OCI-LY1 (cell line): Measurements from ENCODE around the gene CLEC16A.

ENCODE experiments used
- H2AFZ ChIP-seq: fragments of 200-600 bp; sonication (generic), shearing (Covaris generic); 2 replicates; pipeline ENCODE4 v1.6.0; 2014; ENCODE audit warnings: antibody characterized with exemption, mild to moderate bottlenecking, low read length
- H3F3A ChIP-seq: fragments of 200-600 bp; sonication (generic), shearing (Covaris generic); 2 replicates; pipeline ENCODE4 v1.6.0; 2014; ENCODE audit warnings: mild to moderate bottlenecking, antibody characterized with exemption, low read length, moderate library complexity; ENCODE audit not compliant: insufficient read depth
- H3K27ac ChIP-seq: fragments of 200-600 bp; sonication (generic); 2 replicates; pipeline ENCODE4 v1.5.1; 2014; ENCODE audit warnings: low read length, mixed run types, mild to moderate bottlenecking, low read depth; ENCODE audit not compliant: poor library complexity, severe bottlenecking
- H3K27me3 ChIP-seq: fragments of 200-600 bp; sonication (generic); 2 replicates; pipeline ENCODE4 v1.6.0; 2014; ENCODE audit warnings: antibody characterized with exemption, mild to moderate bottlenecking, low read length, moderate library complexity; ENCODE audit not compliant: insufficient read depth
- H3K36me3 ChIP-seq: fragments of 200-600 bp; sonication (generic); 2 replicates; pipeline ENCODE4 v1.6.1; 2014; ENCODE audit warnings: mild to moderate bottlenecking, antibody characterized with exemption, low read length, moderate library complexity, mixed read lengths; ENCODE audit not compliant: insufficient read depth
- H3K4me1 ChIP-seq: fragments of 200-600 bp; sonication (generic); 2 replicates; pipeline ENCODE4 v1.5.1; 2014; ENCODE audit warnings: mild to moderate bottlenecking, low read length, moderate library complexity; ENCODE audit not compliant: insufficient read depth, severe bottlenecking
- H3K4me2 ChIP-seq: fragments of 200-600 bp; sonication (generic), shearing (Covaris generic); 2 replicates; pipeline ENCODE4 v1.6.1; 2014; ENCODE audit warnings: low read length
- H3K4me3 ChIP-seq: fragments of 200-600 bp; sonication (generic); 2 replicates; pipeline ENCODE4 v1.5.1; 2014; ENCODE audit warnings: low read length, low read depth, mild to moderate bottlenecking, mixed read lengths; ENCODE audit not compliant: poor library complexity, severe bottlenecking
- H3K79me2 ChIP-seq: fragments of 200-600 bp; shearing (Covaris generic); 2 replicates; pipeline ENCODE4 v1.6.1; 2016; ENCODE audit warnings: mixed run types, low read length, mixed read lengths; ENCODE audit not compliant: insufficient read depth
- H3K9ac ChIP-seq: fragments of 200-600 bp; sonication (generic), shearing (Covaris generic); 2 replicates; pipeline ENCODE4 v1.6.1; 2014; ENCODE audit warnings: mild to moderate bottlenecking, low read length, mixed read lengths
- H3K9me2 ChIP-seq: fragments of 200-600 bp; sonication (generic), shearing (Covaris generic); 2 replicates; pipeline ENCODE4 v1.6.1; 2014; ENCODE audit warnings: low read depth, mild to moderate bottlenecking, low read length, mixed read lengths
- H3K9me3 ChIP-seq: fragments of 200-600 bp; shearing (Covaris generic); 2 replicates; pipeline ENCODE4 v1.6.1; 2014; ENCODE audit warnings: low read length, mixed read lengths
- H4K20me1 ChIP-seq: fragments of 200-600 bp; sonication (generic), shearing (Covaris generic); 2 replicates; pipeline ENCODE4 v1.6.0; 2016; ENCODE audit warnings: mild to moderate bottlenecking, low read length; ENCODE audit not compliant: insufficient read depth
- CTCF ChIP-seq: fragments of 200-600 bp; sonication (generic), shearing (Covaris generic); IDR thresholded peaks from 2 replicates; pipeline ENCODE4 v1.5.1; 2017; ENCODE audit warnings: mild to moderate bottlenecking, antibody characterized with exemption, low read length, moderate library complexity, mixed read lengths
- EZH2 ChIP-seq: fragments of 200-600 bp; sonication (generic), shearing (Covaris generic); IDR thresholded peaks from 2 replicates; pipeline ENCODE4 v1.8.0; 2017; ENCODE audit warnings: borderline replicate concordance, mixed run types, mild to moderate bottlenecking, antibody characterized with exemption, low read length, moderate library complexity, mixed read lengths

The CLEC16A gene

GRCh38 chr16:11114366-11115164 is 170.2 kb downstream of the CLEC16A start:
- 0 out of 2 replicates have a peak, but pooled peaks cover 3% of the 10 kb centered on the region for H3K36me3 ChIP-seq
- H3K27me3 ChIP-seq = no peaks in the 10 kb centered on the region
- no peaks in the 10 kb centered on the region for H3K79me2 ChIP-seq
- no peak overlapping the region for H3K4me2 ChIP-seq
- peaks cover 14% of the 10 kb centered on the region for H3K4me1 ChIP-seq
- no peak overlapping the region for H2AFZ ChIP-seq
- H3K27ac ChIP-seq = no peak overlapping the region
- no peaks in the 10 kb centered on the region for H4K20me1 ChIP-seq
- H3K4me3 ChIP-seq = no peak overlapping the region
- no peaks in the 10 kb centered on the region for H3K9me2 ChIP-seq
- TF ChIP-seq EZH2 = no peak
- no peak for TF ChIP-seq CTCF
- H3F3A ChIP-seq = no peaks in the 10 kb centered on the region
- H3K9me3 ChIP-seq = no peaks in the 10 kb centered on the region
- no peak overlapping the region for H3K9ac ChIP-seq

- peaks cover 17% of the 10 kb centered on the region; the same call in 1 of the 2 replicates for H3K36me3 ChIP-seq
- H3K27ac ChIP-seq = no peak overlapping the region
- H3K9me2 ChIP-seq = no peaks in the 10 kb centered on the region
- H3K79me2 ChIP-seq = no peaks in the 10 kb centered on the region
- H3F3A ChIP-seq = no peaks in the 10 kb centered on the region
- H3K4me3 ChIP-seq = no peak overlapping the region
- H2AFZ ChIP-seq = no peak overlapping the region
- H4K20me1 ChIP-seq = no peaks in the 10 kb centered on the region
- H3K4me1 ChIP-seq = peaks cover 14% of the 10 kb centered on the region
- H3K9me3 ChIP-seq = no peaks in the 10 kb centered on the region
- H3K4me2 ChIP-seq = no peak overlapping the region
- no peak for TF ChIP-seq EZH2
- TF ChIP-seq CTCF = no peak
- H3K27me3 ChIP-seq = no peaks in the 10 kb centered on the region
- no peak overlapping the region for H3K9ac ChIP-seq
Observed at GRCh38 chr16:11117576-11118211, 173.3 kb downstream of the CLEC16A start.

GRCh38 chr16:11118479-11118878 is 174.1 kb downstream of the CLEC16A start:
- Histone ChIP-seq H3K4me1 (peaks cover 9% of the 10 kb centered on the region), H3K27ac (no peak overlapping the region), H3K4me2 (no peak overlapping the region), H4K20me1 (no peaks in the 10 kb centered on the region), H3K27me3 (no peaks in the 10 kb centered on the region), H2AFZ (no peak overlapping the region), H3K9me3 (no peaks in the 10 kb centered on the region), H3K36me3 (peaks cover 23% of the 10 kb centered on the region; the same call in 1 of the 2 replicates), H3K79me2 (no peaks in the 10 kb centered on the region), H3F3A (no peaks in the 10 kb centered on the region), H3K9ac (no peak overlapping the region), H3K4me3 (no peak overlapping the region), H3K9me2 (no peaks in the 10 kb centered on the region)
- TF ChIP-seq CTCF (no peak), EZH2 (no peak)
